ENCODE data around the gene SLC22A24.
"Not testable (repeated sequence)": the region's sequence is repeated elsewhere in the genome, so short reads cannot be mapped to it uniquely, and the experiment has no call there.

The SLC22A24 gene, protein sequence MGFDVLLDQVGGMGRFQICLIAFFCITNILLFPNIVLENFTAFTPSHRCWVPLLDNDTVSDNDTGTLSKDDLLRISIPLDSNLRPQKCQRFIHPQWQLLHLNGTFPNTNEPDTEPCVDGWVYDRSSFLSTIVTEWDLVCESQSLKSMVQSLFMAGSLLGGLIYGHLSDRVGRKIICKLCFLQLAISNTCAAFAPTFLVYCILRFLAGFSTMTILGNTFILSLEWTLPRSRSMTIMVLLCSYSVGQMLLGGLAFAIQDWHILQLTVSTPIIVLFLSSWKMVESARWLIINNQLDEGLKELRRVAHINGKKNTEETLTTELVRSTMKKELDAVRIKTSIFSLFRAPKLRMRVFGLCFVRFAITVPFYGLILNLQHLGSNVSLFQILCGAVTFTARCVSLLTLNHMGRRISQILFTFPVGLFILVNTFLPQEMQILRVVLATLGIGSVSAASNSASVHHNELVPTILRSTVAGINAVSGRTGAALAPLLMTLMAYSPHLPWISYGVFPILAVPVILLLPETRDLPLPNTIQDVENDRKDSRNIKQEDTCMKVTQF

GRCh38 chr11:63144121-63144520, at the start of gene SLC22A24:
SLC22A24 (minus strand) TSS chr11:63144221; CDS start chr11:63143779, 442 bp downstream.
- no peak for DNase-seq

DNA sequence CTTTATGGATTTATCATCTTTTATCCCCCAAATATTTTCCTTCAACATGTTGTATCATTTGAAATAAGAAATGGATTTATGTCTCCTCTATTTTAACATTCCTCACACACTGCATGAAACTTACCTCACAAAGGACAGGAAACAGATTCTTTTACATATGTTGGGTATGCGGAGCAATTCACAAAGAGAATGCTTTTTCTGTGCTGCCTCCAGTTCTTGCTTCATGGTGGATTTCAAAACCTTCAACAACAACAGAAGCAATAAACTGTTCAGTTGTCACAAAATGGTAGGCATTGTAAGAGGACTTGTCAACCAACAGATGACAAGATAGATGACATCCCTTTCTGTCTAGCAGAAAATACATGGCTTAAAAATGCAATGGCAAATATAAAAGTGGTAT, 36.5 kb upstream of the SLC22A24 start:
- DNase-seq = no peak

DNA sequence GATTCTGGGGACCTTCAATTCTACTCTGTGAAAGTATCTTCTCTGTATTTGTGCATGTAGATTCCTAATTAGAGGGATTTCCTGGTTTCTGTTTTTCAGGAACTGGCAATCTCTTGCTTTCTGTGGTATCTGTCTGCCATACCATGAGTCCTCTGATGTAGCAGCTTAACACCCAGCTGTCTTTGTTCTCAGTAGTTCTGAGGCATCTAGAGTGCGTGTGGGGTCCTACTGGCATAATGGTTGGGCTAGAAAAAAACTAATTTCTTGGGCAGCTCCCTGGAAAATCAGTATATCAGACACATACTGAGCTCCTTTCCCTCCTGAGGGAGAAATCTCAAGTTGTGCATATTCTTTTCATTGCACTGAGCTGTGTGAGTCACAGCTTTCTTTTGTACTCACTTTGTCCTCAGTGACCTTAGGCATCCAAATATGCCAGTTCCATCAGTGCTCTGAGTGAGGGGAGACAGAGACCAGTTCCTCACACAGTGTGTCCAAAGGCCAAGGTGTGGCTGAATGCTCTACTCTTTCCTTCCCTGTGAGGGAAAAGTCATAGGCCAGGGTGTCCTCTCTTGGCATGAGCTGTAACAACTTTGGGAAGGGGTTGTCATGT, 35.5 kb upstream of the SLC22A24 start:
- DNase-seq = no peak

- no peak for DNase-seq
Measured at GRCh38 chr11:63177872-63178271, 33.9 kb upstream of the SLC22A24 start.

- no peak for DNase-seq
Measured at GRCh38 chr11:63165706-63166310, 21.8 kb upstream of the SLC22A24 start.

- no peak for DNase-seq
Measured at GRCh38 chr11:63155794-63156193, 11.8 kb upstream of the SLC22A24 start.

GRCh38 chr11:63146581-63146980, 2.6 kb upstream of the SLC22A24 start:
- no peak for DNase-seq

GRCh38 chr11:63142459-63142858, 1.6 kb downstream of the SLC22A24 start:
- no peak for DNase-seq

- no peak for DNase-seq
Measured at GRCh38 chr11:63132985-63133775, 10.8 kb downstream of the SLC22A24 start.

DNA sequence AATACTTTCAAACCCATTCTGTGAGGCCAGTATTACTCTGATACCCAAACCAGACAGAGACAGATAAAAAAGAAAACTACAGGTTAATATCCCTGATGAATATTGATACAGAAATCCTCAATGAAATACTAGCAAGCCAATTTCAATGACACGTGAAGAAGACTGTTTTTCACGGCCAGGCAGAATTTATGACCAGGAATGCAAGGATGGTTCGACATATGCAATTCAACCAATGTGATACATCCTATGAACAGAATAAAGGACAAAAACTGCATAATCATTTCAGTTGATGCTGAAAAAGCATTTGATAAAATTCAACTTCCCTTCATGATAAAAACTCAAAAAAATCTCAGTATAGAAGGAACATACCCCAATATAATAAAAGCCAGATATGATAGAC, 44.5 kb downstream of the SLC22A24 start:
- no peak for DNase-seq

DNA sequence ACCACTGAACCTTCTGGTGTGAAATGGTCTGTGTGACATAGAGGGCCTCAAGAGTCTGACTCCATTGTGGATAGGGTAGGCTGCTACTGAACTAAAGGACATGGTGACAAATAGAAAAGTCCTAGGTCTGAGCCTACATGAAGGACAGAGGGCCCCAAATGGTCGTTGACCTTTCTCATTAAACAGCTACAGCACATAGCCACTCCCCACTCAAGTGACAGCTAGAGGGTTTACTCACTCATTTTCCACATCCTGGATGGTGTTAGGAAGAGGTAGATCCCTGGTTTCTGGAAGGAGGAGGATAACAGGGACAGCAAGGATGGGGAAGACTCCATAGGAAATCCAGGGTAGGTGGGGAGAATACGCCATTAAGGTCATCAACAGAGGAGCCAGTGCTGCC, 63.3 kb downstream of the SLC22A24 start:
- no peak for DNase-seq

DNA sequence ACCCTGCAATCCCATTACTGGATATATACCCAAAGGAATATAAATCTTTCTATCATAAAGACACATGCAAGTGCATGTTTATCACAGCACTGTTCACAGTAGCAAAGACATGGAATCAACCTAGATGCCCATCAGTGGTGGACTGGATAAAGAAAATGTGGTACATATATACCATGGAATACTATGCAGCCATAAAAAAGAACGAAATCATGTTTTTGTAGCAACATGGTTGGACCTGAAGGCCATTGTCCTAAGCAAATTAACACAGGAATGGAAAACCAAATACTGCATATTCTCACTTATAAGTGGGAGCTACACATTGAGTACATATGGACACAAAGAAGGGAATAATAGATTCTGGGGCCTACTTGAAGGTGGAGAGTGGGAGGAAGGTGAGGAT, 97.8 kb downstream of the SLC22A24 start:
- not testable (repeated sequence) for DNase-seq

- no peak for DNase-seq
Measured at GRCh38 chr11:63042596-63042995, 101.4 kb downstream of the SLC22A24 start.

DNA sequence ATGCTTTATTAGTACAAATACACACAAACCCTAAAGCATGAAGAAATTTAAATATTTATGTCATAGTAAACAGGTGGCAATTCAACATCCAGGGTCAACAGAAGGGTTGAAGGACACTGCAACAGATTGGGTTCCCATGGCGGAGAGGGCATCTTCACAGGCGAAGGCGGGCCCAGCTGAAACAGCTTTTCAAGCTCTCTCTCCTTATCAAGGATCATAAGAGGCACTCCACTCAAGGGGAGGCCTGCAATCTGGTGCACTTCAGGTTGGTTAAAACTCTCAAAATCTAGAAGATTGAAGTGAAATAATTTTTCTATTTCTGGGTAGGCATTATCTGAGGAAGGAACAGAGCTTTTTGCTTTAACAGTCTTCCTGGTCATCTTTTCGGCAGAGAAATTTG, 111.6 kb downstream of the SLC22A24 start:
- DNase-seq = no peak
